ENCODE data around the gene TRPM1. TPM values are rescaled to one million over a fixed set of nuclear protein-coding genes. Genes with fewer than 3 reads are reported as not detected.

The TRPM1 gene
- polyA plus RNA-seq, 3 donors = 0.03 to 0.04 TPM; not detected in 1

- no peak overlapping the region for H3K27ac Mint-ChIP-seq
- H3K79me2 ChIP-seq (ENCODE audit: insufficient read depth, low read length) = no peaks in the 10 kb centered on the region
- H3K9me3 ChIP-seq (replicated peaks in 1 of 2; ENCODE audit: control insufficient read depth in 1 of 2, insufficient read depth in 1 of 2, low read length in 2 of 2) = peaks cover 0 to 4% of the 10 kb centered on the region in 2 donors
- H2AFZ ChIP-seq (ENCODE audit: insufficient read depth, low read depth, low read length, poor library complexity, severe bottlenecking) = no peak overlapping the region
- H3K36me3 Mint-ChIP-seq = no peaks in the 10 kb centered on the region
- no peaks in the 10 kb centered on the region for H3K4me1 ChIP-seq (ENCODE audit: control insufficient read depth in 1 of 2, insufficient read depth in 2 of 2, low read length in 2 of 2)
- DNase-seq = no peak
- peaks cover 0 to 2% (median 0%) of the 10 kb centered on the region in 3 donors for H3K27me3 Mint-ChIP-seq (ENCODE audit: low read depth in 3 of 3)
- peaks cover 0 to 5% (median 0%) of the 10 kb centered on the region in 7 donors for H3K9me3 Mint-ChIP-seq
- no peak for TF ChIP-seq CTCF (IDR thresholded peaks at IDR 0.05)
- H3K4me1 Mint-ChIP-seq = no peaks in the 10 kb centered on the region
- H3K36me3 ChIP-seq (replicated peaks in 1 of 2; ENCODE audit: control insufficient read depth in 1 of 2, insufficient read depth in 2 of 2, low read length in 2 of 2) = no peaks in the 10 kb centered on the region
- intact Hi-C loops (cut with micrococcal nuclease) = no loop called here
- H3K9ac ChIP-seq (ENCODE audit: insufficient read depth, low read length, poor library complexity, severe bottlenecking) = no peak overlapping the region
- H3K4me2 ChIP-seq (replicated peaks; ENCODE audit: extremely low read depth, low read length, poor library complexity, severe bottlenecking) = no peak overlapping the region
- no peak overlapping the region for H3K4me3 ChIP-seq (replicated peaks in 1 of 3; ENCODE audit: low read depth in 2 of 3, low read length in 3 of 3)
- H4K20me1 ChIP-seq (ENCODE audit: insufficient read depth, low read length) = no peaks in the 10 kb centered on the region
- H3K27me3 ChIP-seq (ENCODE audit: control insufficient read depth in 2 of 2, insufficient read depth in 2 of 2, low read length in 2 of 2) = no peaks in the 10 kb centered on the region
- H3K4me3 Mint-ChIP-seq = no peak overlapping the region
- H3K27ac ChIP-seq (ENCODE audit: low read depth in 1 of 2, low read length in 2 of 2) = no peak overlapping the region
These were observed 40.3 kb upstream of the TRPM1 start for GRCh38 chr15:31141792-31142191.

GRCh38 chr15:31136607-31137328 lies 35.2 kb upstream of the TRPM1 start:
- H3K27me3 Mint-ChIP-seq (ENCODE audit: low read depth in 3 of 3) = peaks cover 0 to 2% (median 0%) of the 10 kb centered on the region in 3 donors
- Histone ChIP-seq H2AFZ (ENCODE audit: insufficient read depth, low read depth, low read length, poor library complexity, severe bottlenecking) (no peak overlapping the region), H3K79me2 (ENCODE audit: insufficient read depth, low read length) (no peaks in the 10 kb centered on the region), H3K9ac (ENCODE audit: insufficient read depth, low read length, poor library complexity, severe bottlenecking) (no peak overlapping the region), H3K9me3 (replicated peaks in 1 of 2; ENCODE audit: control insufficient read depth in 1 of 2, insufficient read depth in 1 of 2, low read length in 2 of 2) (peaks cover 5 to 26% of the 10 kb centered on the region in 2 donors), H4K20me1 (ENCODE audit: insufficient read depth, low read length) (no peaks in the 10 kb centered on the region), H3K4me1 (ENCODE audit: control insufficient read depth in 1 of 2, insufficient read depth in 2 of 2, low read length in 2 of 2) (no peaks in the 10 kb centered on the region), H3K4me2 (replicated peaks; ENCODE audit: extremely low read depth, low read length, poor library complexity, severe bottlenecking) (no peak overlapping the region), H3K27me3 (ENCODE audit: control insufficient read depth in 2 of 2, insufficient read depth in 2 of 2, low read length in 2 of 2) (no peaks in the 10 kb centered on the region), H3K4me3 (replicated peaks in 1 of 3; ENCODE audit: low read depth in 2 of 3, low read length in 3 of 3) (no peak overlapping the region), H3K27ac (ENCODE audit: low read depth in 1 of 2, low read length in 2 of 2) (no peak overlapping the region), H3K36me3 (replicated peaks in 1 of 2; ENCODE audit: control insufficient read depth in 1 of 2, insufficient read depth in 2 of 2, low read length in 2 of 2) (no peaks in the 10 kb centered on the region)
- H3K4me1 Mint-ChIP-seq = peaks cover 2% of the 10 kb centered on the region
- intact Hi-C loops (cut with micrococcal nuclease) = no loop called here
- WGBS (ENCODE audit: insufficient coverage) = 82% methylated on average over 4 of the region's 6 CpGs
- no peak overlapping the region for H3K27ac Mint-ChIP-seq
- no peak for DNase-seq
- peaks cover 8 to 27% (median 20%) of the 10 kb centered on the region in 7 donors for H3K9me3 Mint-ChIP-seq
- TF ChIP-seq CTCF (IDR thresholded peaks at IDR 0.05) = no peak
- no peak overlapping the region for H3K4me3 Mint-ChIP-seq
- no peaks in the 10 kb centered on the region for H3K36me3 Mint-ChIP-seq
